GM21390 (cell line): ENCODE measurements around the gene CTSE.

Experiments used
- ATAC-seq: cut with Tn5 transposase; IDR thresholded peaks from one replicate; pipeline ENCODE4 v1.9.1; 2021; ENCODE audit not compliant: unreplicated experiment

Gene CTSE

GRCh38 chr1:206050655-206051235, 27.1 kb upstream of the CTSE start:
- peak; percentile 77 for ATAC-seq

- no peak for ATAC-seq
Measured at GRCh38 chr1:206049919-206050600, 26.4 kb upstream of the CTSE start.

GRCh38 chr1:206049293-206049692, 25.6 kb upstream of the CTSE start:
- ATAC-seq = peak; percentile 38

- no peak for ATAC-seq
Measured at GRCh38 chr1:206048582-206048981, 24.9 kb upstream of the CTSE start.

GRCh38 chr1:206047271-206047670, 23.6 kb upstream of the CTSE start:
- ATAC-seq = no peak

GRCh38 chr1:206041640-206042039, 17.9 kb upstream of the CTSE start:
- no peak for ATAC-seq

- no peak for ATAC-seq
Measured at GRCh38 chr1:206040328-206040727, 16.6 kb upstream of the CTSE start.

- no peak for ATAC-seq
Measured at GRCh38 chr1:206039046-206039973, 15.6 kb upstream of the CTSE start.

- no peak for ATAC-seq
Measured at GRCh38 chr1:206037581-206037980, 13.9 kb upstream of the CTSE start.

GRCh38 chr1:206036663-206037455, 13.2 kb upstream of the CTSE start:
- ATAC-seq = no peak

GRCh38 chr1:206035027-206035426, 11.3 kb upstream of the CTSE start:
- ATAC-seq = no peak

- no peak for ATAC-seq
Measured at GRCh38 chr1:206032380-206033140, 8.9 kb upstream of the CTSE start.

- peak; percentile 72 for ATAC-seq
Measured at GRCh38 chr1:206030714-206031113, 7.0 kb upstream of the CTSE start.

GRCh38 chr1:206030191-206030590, 6.5 kb upstream of the CTSE start:
- ATAC-seq = no peak

- ATAC-seq = no peak
Measured at GRCh38 chr1:206029484-206029883, 5.8 kb upstream of the CTSE start.

- ATAC-seq = no peak
Measured at GRCh38 chr1:206025283-206025820, 1.7 kb upstream of the CTSE start.

GRCh38 chr1:206022766-206023165, 929 bp downstream of the CTSE start:
- ATAC-seq = no peak

GRCh38 chr1:206021626-206022365, 1.9 kb downstream of the CTSE start:
- no peak for ATAC-seq

GRCh38 chr1:206021008-206021625, 2.6 kb downstream of the CTSE start:
- ATAC-seq = no peak
